HepG2 (cell line): Measurements from ENCODE around the gene SDF2. TPM values are rescaled to one million over a fixed set of nuclear protein-coding genes. Genes with fewer than 3 reads are reported as not detected.

Experiments
- CCDC6 ChIP-seq: sonication (generic); formaldehyde crosslinking; IDR thresholded peaks from 2 replicates; pipeline ENCODE4 v1.8.1; 2022; ENCODE audit warnings: mild to moderate bottlenecking, missing genetic modification reagents, moderate library complexity
- CENPX ChIP-seq: sonication (generic); formaldehyde crosslinking; IDR thresholded peaks from 2 replicates; pipeline ENCODE4 v1.9.0; 2021; ENCODE audit warnings: mild to moderate bottlenecking, missing genetic modification reagents, moderate library complexity
- GLI4 ChIP-seq: sonication (generic); formaldehyde crosslinking; IDR thresholded peaks from 2 replicates; pipeline ENCODE4 v1.5.1; 2020; ENCODE audit warnings: missing genetic modification reagents, mild to moderate bottlenecking, moderate library complexity, borderline replicate concordance
- GZF1 ChIP-seq: sonication (generic); formaldehyde crosslinking; IDR thresholded peaks from 2 replicates; pipeline ENCODE4 v1.5.1; 2020; ENCODE audit warnings: mild to moderate bottlenecking, missing genetic modification reagents
- JUN ChIP-seq: sonication (generic); formaldehyde crosslinking; IDR thresholded peaks from 2 replicates; pipeline ENCODE4 v1.4.0; 2020; ENCODE audit warnings: mild to moderate bottlenecking, missing genetic modification reagents
- KLF6 ChIP-seq: IDR thresholded peaks from 2 replicates; pipeline ENCODE4 v1.8.0; 2016; ENCODE audit warnings: missing biosample characterization, missing genetic modification reagents
- NCOR1 ChIP-seq: fragments of 200-600 bp; sonication (generic); IDR thresholded peaks from 2 replicates; pipeline ENCODE4 v1.7.0; 2017; ENCODE audit warnings: antibody characterized with exemption, low read length, borderline replicate concordance
- NKX3-1 ChIP-seq: sonication (generic); formaldehyde crosslinking; IDR thresholded peaks from 2 replicates; pipeline ENCODE4 v1.5.0; 2020; ENCODE audit warnings: missing genetic modification reagents
- RBM22 ChIP-seq: fragments of 200-400 bp; formaldehyde crosslinking; optimal IDR thresholded peaks from 2 replicates; pipeline ENCODE3; 2017; ENCODE audit warnings: mild to moderate bottlenecking, low read length, moderate library complexity
- SP4 ChIP-seq: sonication (generic); formaldehyde crosslinking; IDR thresholded peaks from 2 replicates; pipeline ENCODE4 v1.8.1; 2023; ENCODE audit warnings: mild to moderate bottlenecking, missing genetic modification reagents
- TBX2 ChIP-seq: sonication (generic); formaldehyde crosslinking; IDR thresholded peaks from 2 replicates; pipeline ENCODE4 v1.5.0; 2020; ENCODE audit warnings: missing genetic modification reagents, mild to moderate bottlenecking, borderline replicate concordance
- TCF7L2 ChIP-seq: IDR thresholded peaks from 2 replicates; pipeline ENCODE4 v1.6.1; 2011; ENCODE audit warnings: mild to moderate bottlenecking, low read depth, low read length, moderate library complexity
- THAP11 ChIP-seq: IDR thresholded peaks from 2 replicates; pipeline ENCODE4 v1.6.1; 2016; ENCODE audit warnings: missing biosample characterization, missing genetic modification reagents
- TMF1 ChIP-seq: sonication (generic); formaldehyde crosslinking; IDR thresholded peaks from 2 replicates; pipeline ENCODE4 v1.8.1; 2022; ENCODE audit warnings: low read depth, missing genetic modification reagents
- ZFP36 ChIP-seq: fragments of 150-350 bp; IDR thresholded peaks from 2 replicates; pipeline ENCODE4 v1.6.1; 2018; ENCODE audit warnings: borderline replicate concordance, low read length, low read depth; ENCODE audit not compliant: partially characterized antibody
- ZNF207 ChIP-seq: fragments of 450-650 bp; IDR thresholded peaks from 2 replicates; pipeline ENCODE4 v1.6.1; 2016; ENCODE audit warnings: antibody characterized with exemption, borderline replicate concordance
- ZNF230 ChIP-seq: sonication (generic); formaldehyde crosslinking; IDR thresholded peaks from 2 replicates; pipeline ENCODE4 v1.4.0; 2020; ENCODE audit warnings: mild to moderate bottlenecking, missing genetic modification reagents
- ZNF431 ChIP-seq: sonication (generic); formaldehyde crosslinking; IDR thresholded peaks from 2 replicates; pipeline ENCODE4 v1.9.0; 2022; ENCODE audit warnings: missing genetic modification reagents, low read depth, mild to moderate bottlenecking, borderline replicate concordance
- ZNF674 ChIP-seq: sonication (generic); formaldehyde crosslinking; IDR thresholded peaks from 2 replicates; pipeline ENCODE4 v1.5.0; 2020; ENCODE audit warnings: low read depth, mild to moderate bottlenecking, missing genetic modification reagents
- polyA plus RNA-seq, 8 experiments: library from polyadenylated mRNA; depleted of rRNA in 3 of 8; stranded (reverse) in 7 of 8; unstranded in 1 of 8; fragments of >200 nt; fragmentation: Illumina TruSeq in 4 of 8; extraction: Trizol in 4 of 8; gene quantifications; 2 replicates each; pipeline versions ENCODE4 v1.2.1 to v1.2.3, GENCODE V29; 2011 to 2016; ENCODE audit warnings: low read depth in 4 of 8, missing spikeins in 1 of 8, mixed read lengths in 1 of 8; ENCODE audit not compliant: insufficient read depth in 1 of 8
- total RNA-seq, 5 experiments: library from RNA; depleted of rRNA; stranded (reverse); fragments of >200 nt; fragmentation: Illumina TruSeq; extraction: Trizol; gene quantifications; 2 replicates each; pipeline ENCODE4 v1.2.3, GENCODE V29; 2016; ENCODE audit warnings: low read depth in 1 of 5
- TF ChIP-seq, protein P1 (sequence below): sonication (generic); formaldehyde crosslinking; IDR thresholded peaks from 2 replicates; pipeline ENCODE4 v1.5.1; 2020; ENCODE audit warnings: missing genetic modification reagents, mild to moderate bottlenecking, borderline replicate concordance
- TF ChIP-seq, protein P2 (sequence below): IDR thresholded peaks from 2 replicates; pipeline ENCODE4 v1.6.1; 2012; ENCODE audit warnings: low read depth, low read length, improper control_type of control experiment
- TF ChIP-seq, protein P3 (sequence below): sonication (generic); formaldehyde crosslinking; IDR thresholded peaks from 2 replicates; pipeline ENCODE4 v1.4.0; 2020; ENCODE audit warnings: missing genetic modification reagents, borderline replicate concordance

SDF2 gene
- total and polyA plus RNA-seq, 2 of the 13 experiments (the other 11 are each of a cell fraction or from before 2014, with no cell fraction given) = 58.2 to 58.4 TPM

- TF ChIP-seq SP4 (no peak; the same call in 1 of the 2 replicates), GLI4 (CRISPR knock-in tag) (peak; percentile 66; the same call in 1 of the 2 replicates), ZNF431 (CRISPR knock-in tag) (no peak), KLF6 (CRISPR knock-in tag) (0 out of 2 replicates have a peak, but pooled peaks have one; percentile 26), JUN (CRISPR knock-in tag) (0 out of 2 replicates have a peak, but pooled peaks have one; percentile 19), NKX3-1 (CRISPR knock-in tag) (0 out of 2 replicates have a peak, but pooled peaks have one; percentile 43), CCDC6 (CRISPR knock-in tag) (peak; percentile 48; the same call in 1 of the 2 replicates), GZF1 (CRISPR knock-in tag) (0 out of 2 replicates have a peak, but pooled peaks have one; percentile 41), ZNF230 (CRISPR knock-in tag) (0 out of 2 replicates have a peak, but pooled peaks have one; percentile 41), RBM22 (peak; percentile 72), THAP11 (CRISPR knock-in tag) (peak; percentile 88), CENPX (CRISPR knock-in tag) (no peak), NCOR1 (peak; percentile 97), ZNF207 (no peak), TCF7L2 (no peak), TBX2 (CRISPR knock-in tag) (peak; percentile 85), ZNF674 (CRISPR knock-in tag) (no peak; the same call in 1 of the 2 replicates), ZFP36 (no peak), TMF1 (CRISPR knock-in tag) (peak; percentile 51; the same call in 1 of the 2 replicates)
- TF ChIP-seq, protein P1, sequence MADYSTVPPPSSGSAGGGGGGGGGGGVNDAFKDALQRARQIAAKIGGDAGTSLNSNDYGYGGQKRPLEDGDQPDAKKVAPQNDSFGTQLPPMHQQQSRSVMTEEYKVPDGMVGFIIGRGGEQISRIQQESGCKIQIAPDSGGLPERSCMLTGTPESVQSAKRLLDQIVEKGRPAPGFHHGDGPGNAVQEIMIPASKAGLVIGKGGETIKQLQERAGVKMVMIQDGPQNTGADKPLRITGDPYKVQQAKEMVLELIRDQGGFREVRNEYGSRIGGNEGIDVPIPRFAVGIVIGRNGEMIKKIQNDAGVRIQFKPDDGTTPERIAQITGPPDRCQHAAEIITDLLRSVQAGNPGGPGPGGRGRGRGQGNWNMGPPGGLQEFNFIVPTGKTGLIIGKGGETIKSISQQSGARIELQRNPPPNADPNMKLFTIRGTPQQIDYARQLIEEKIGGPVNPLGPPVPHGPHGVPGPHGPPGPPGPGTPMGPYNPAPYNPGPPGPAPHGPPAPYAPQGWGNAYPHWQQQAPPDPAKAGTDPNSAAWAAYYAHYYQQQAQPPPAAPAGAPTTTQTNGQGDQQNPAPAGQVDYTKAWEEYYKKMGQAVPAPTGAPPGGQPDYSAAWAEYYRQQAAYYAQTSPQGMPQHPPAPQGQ (CRISPR knock-in tag) = peak; percentile 47; the same call in 1 of the 2 replicates
- TF ChIP-seq, protein P2, sequence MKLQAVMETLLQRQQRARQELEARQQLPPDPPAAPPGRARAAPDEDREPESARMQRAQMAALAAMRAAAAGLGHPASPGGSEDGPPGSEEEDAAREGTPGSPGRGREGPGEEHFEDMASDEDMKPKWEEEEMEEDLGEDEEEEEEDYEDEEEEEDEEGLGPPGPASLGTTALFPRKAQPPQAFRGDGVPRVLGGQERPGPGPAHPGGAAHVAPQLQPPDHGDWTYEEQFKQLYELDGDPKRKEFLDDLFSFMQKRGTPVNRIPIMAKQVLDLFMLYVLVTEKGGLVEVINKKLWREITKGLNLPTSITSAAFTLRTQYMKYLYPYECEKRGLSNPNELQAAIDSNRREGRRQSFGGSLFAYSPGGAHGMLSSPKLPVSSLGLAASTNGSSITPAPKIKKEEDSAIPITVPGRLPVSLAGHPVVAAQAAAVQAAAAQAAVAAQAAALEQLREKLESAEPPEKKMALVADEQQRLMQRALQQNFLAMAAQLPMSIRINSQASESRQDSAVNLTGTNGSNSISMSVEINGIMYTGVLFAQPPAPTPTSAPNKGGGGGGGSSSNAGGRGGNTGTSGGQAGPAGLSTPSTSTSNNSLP = peak; percentile 85
- TF ChIP-seq, protein P3, sequence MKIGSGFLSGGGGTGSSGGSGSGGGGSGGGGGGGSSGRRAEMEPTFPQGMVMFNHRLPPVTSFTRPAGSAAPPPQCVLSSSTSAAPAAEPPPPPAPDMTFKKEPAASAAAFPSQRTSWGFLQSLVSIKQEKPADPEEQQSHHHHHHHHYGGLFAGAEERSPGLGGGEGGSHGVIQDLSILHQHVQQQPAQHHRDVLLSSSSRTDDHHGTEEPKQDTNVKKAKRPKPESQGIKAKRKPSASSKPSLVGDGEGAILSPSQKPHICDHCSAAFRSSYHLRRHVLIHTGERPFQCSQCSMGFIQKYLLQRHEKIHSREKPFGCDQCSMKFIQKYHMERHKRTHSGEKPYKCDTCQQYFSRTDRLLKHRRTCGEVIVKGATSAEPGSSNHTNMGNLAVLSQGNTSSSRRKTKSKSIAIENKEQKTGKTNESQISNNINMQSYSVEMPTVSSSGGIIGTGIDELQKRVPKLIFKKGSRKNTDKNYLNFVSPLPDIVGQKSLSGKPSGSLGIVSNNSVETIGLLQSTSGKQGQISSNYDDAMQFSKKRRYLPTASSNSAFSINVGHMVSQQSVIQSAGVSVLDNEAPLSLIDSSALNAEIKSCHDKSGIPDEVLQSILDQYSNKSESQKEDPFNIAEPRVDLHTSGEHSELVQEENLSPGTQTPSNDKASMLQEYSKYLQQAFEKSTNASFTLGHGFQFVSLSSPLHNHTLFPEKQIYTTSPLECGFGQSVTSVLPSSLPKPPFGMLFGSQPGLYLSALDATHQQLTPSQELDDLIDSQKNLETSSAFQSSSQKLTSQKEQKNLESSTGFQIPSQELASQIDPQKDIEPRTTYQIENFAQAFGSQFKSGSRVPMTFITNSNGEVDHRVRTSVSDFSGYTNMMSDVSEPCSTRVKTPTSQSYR (CRISPR knock-in tag) = peak; percentile 95
These were observed 36.7 kb upstream of the SDF2 start (continued) for GRCh38 chr17:28698253-28698941.
